Activated naive CD8-positive, alpha-beta T cell treated with anti-CD3 and anti-CD28 coated beads for 36 hours (primary cell): Measurements from ENCODE around the gene CCBE1. TPM values are rescaled to one million over a fixed set of nuclear protein-coding genes. Genes with fewer than 3 reads are reported as not detected.

Source experiments
- DNase-seq: peaks from one replicate; pipeline ENCODE4 v3.0.0; 2021
- H3K27ac Mint-ChIP-seq: one replicate; pipeline ENCODE4 v1.8.0; 2022; ENCODE audit warnings: mild to moderate bottlenecking, moderate library complexity, mixed read lengths
- H3K27me3 Mint-ChIP-seq: one replicate; pipeline ENCODE4 v1.8.0; 2022; ENCODE audit warnings: mild to moderate bottlenecking, mixed read lengths
- H3K36me3 Mint-ChIP-seq: one replicate; pipeline ENCODE4 v1.8.0; 2021; ENCODE audit warnings: mild to moderate bottlenecking, mixed read lengths
- H3K4me1 Mint-ChIP-seq: one replicate; pipeline ENCODE4 v1.8.0; 2021; ENCODE audit warnings: mixed read lengths
- H3K4me3 Mint-ChIP-seq: one replicate; pipeline ENCODE4 v1.8.0; 2022; ENCODE audit warnings: mild to moderate bottlenecking, moderate library complexity, mixed read lengths
- H3K9me3 Mint-ChIP-seq: one replicate; pipeline ENCODE4 v1.8.0; 2022; ENCODE audit warnings: mixed read lengths
- total RNA-seq, 2 experiments: library from RNA; stranded (reverse); gene quantifications; one replicate each; pipeline ENCODE4 v1.2.3, GENCODE V29; 2021

Gene CCBE1
- total RNA-seq, 2 experiments from 2014 or later = not detected

DNA sequence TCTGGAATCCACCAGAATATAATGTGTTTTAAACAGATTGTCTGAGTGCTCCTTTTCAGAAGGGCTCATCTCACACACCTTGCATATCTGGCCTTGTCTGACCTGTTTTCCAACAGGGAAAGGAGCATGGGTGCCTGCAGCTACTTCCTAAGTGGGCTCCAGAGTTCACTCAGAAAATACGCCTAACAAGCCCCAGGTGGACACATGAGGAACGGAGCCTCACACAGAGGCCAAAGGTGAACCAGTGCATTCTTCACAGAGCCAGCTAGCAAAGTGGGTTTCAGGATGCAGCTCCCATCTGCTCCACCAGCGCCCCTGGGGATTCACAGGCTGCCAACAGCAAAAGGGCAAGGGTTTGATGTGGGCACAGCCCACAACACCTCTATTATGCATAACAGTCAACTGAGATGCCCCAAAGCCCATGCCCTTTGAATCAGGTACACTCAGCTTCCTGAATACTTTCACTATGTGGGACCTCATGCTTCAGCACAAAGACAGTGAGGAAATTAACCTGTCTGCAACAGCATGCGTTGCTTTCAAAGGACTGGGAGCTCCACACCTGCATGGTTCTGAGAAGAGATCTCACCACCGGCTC lies 86.6 kb downstream of the CCBE1 start:
- no peaks in the 10 kb centered on the region for H3K9me3 Mint-ChIP-seq
- H3K36me3 Mint-ChIP-seq = no peaks in the 10 kb centered on the region
- no peaks in the 10 kb centered on the region for H3K4me1 Mint-ChIP-seq
- peaks cover 2% of the 10 kb centered on the region for H3K27me3 Mint-ChIP-seq
- no peak overlapping the region for H3K4me3 Mint-ChIP-seq
- no peak for DNase-seq
- no peak overlapping the region for H3K27ac Mint-ChIP-seq

GRCh38 chr18:59609654-59610053 lies 87.6 kb downstream of the CCBE1 start:
- H3K9me3 Mint-ChIP-seq = no peaks in the 10 kb centered on the region
- H3K4me1 Mint-ChIP-seq = no peaks in the 10 kb centered on the region
- no peak overlapping the region for H3K27ac Mint-ChIP-seq
- H3K27me3 Mint-ChIP-seq = no peaks in the 10 kb centered on the region
- H3K36me3 Mint-ChIP-seq = no peaks in the 10 kb centered on the region
- DNase-seq = no peak
- H3K4me3 Mint-ChIP-seq = no peak overlapping the region

DNA sequence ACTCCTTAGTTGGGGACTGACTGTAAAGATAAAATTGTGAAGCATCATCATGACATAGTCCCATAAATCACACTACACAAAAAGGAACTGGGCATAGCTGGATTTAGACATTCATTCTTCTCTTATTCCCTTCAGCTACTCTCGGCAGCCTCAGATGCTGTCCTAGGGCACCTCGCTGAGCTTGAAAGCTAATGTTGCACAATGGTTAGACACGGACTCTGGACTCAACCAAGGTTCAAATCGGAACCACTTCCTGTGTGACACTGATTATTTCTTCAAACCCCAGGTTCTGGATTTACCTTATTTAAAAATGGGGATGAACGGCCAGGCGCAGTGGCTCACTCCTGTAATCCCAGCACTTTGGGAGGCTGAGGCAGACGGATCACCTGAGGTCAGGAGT lies 89.8 kb downstream of the CCBE1 start:
- Mint-ChIP-seq H3K27ac (no peak overlapping the region), H3K27me3 (no peaks in the 10 kb centered on the region), H3K4me1 (no peaks in the 10 kb centered on the region)

DNA sequence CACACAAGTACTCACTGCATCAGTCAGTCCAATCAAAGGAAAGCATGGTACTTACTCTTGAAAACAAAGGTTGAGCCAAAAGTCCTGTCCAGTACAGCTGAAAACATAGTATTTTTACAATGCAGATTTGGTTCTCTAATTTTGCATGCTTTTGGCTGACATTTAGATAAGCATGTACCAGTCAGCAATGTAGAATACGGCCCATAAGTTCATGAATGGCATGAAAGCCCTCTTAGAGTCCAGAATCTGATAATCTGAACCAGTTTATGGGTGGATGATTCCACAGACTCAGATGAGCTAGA lies 90.2 kb downstream of the CCBE1 start:
- DNase-seq = no peak
- no peaks in the 10 kb centered on the region for H3K4me1 Mint-ChIP-seq
- H3K9me3 Mint-ChIP-seq = no peaks in the 10 kb centered on the region
- no peaks in the 10 kb centered on the region for H3K27me3 Mint-ChIP-seq
- H3K27ac Mint-ChIP-seq = no peak overlapping the region
- H3K36me3 Mint-ChIP-seq = no peaks in the 10 kb centered on the region
- no peak overlapping the region for H3K4me3 Mint-ChIP-seq

More for the DNA sequence above, 89.8 kb downstream of the CCBE1 start:
- DNase-seq = no peak
- H3K9me3 Mint-ChIP-seq = no peaks in the 10 kb centered on the region
- H3K4me3 Mint-ChIP-seq = no peak overlapping the region
- H3K36me3 Mint-ChIP-seq = no peaks in the 10 kb centered on the region

GRCh38 chr18:59606193-59607077 lies 90.8 kb downstream of the CCBE1 start:
- no peak for DNase-seq
- peaks cover 4% of the 10 kb centered on the region for H3K27me3 Mint-ChIP-seq
- no peak overlapping the region for H3K4me3 Mint-ChIP-seq
- no peaks in the 10 kb centered on the region for H3K4me1 Mint-ChIP-seq
- no peak overlapping the region for H3K27ac Mint-ChIP-seq
- H3K36me3 Mint-ChIP-seq = no peaks in the 10 kb centered on the region
- no peaks in the 10 kb centered on the region for H3K9me3 Mint-ChIP-seq

DNA sequence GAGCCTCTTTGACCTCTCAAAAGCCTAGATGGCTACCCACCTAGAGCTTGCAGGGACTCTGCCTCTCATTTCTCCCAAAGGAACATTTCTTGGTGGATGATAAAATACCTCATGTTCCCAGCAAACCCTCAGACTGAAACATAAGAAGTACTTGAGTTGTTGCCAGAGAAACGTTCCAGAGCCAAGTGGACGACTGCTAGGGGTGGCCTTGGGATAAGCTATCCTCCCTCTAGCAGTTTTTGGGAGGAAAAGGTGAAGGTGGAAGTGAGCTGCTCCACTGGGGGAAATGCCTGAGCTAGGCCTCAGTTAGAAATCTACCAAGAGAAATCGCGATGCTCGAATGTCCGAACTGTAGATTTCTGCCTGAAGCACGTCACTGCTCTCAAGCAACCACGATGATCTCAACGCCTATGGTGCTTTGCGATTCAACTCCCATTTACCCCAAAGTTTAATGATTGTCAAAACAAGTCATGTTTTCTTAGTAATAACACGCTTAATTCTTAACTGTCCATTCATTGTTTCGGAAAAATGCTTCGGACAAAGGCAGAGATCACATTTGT lies 91.5 kb downstream of the CCBE1 start:
- H3K9me3 Mint-ChIP-seq = no peaks in the 10 kb centered on the region
- peaks cover 7% of the 10 kb centered on the region for H3K27me3 Mint-ChIP-seq
- no peaks in the 10 kb centered on the region for H3K36me3 Mint-ChIP-seq
- DNase-seq = no peak
- no peaks in the 10 kb centered on the region for H3K4me1 Mint-ChIP-seq
- H3K4me3 Mint-ChIP-seq = no peak overlapping the region
- H3K27ac Mint-ChIP-seq = no peak overlapping the region

DNA sequence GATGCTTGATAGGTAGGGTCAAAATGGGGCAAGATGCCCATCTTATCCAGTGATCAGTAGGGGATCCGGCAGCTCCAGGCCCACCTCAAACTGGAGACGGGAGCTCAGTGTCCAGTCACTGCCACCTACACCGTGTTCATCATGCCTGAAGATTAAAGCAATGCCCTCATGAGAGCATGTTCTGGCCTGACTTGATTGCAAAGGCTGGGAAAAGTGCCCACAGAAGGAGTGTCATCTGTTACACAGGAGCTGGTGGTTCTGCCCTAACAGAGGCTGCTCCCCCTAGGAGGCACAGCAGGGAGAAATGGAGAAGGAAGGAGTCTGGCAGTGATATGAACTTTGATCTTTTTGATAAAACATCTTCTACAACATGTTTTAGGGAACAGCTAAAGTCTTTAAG lies 92.3 kb downstream of the CCBE1 start:
- DNase-seq = no peak
- no peaks in the 10 kb centered on the region for H3K9me3 Mint-ChIP-seq
- no peak overlapping the region for H3K27ac Mint-ChIP-seq
- no peaks in the 10 kb centered on the region for H3K36me3 Mint-ChIP-seq
- no peak overlapping the region for H3K4me3 Mint-ChIP-seq
- peaks cover 7% of the 10 kb centered on the region for H3K27me3 Mint-ChIP-seq
- H3K4me1 Mint-ChIP-seq = no peaks in the 10 kb centered on the region

DNA sequence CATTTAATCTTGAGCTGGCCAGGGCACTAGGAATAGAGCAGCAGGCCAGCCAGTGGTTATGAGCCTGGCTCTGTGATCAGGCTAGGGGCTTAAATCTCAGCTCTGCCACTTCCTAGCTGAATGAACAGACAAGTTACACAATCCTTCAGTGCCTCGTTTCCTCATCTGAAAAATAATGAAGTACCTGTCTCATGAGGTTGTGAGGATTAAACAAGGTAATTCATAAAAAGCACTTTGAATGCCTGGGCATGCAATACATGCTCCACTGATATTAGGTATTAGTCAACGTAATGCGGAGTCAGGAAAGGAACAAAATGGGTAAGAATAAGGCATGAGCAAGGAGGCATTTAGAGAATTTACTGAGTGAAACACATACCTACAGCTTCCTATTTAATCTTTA lies 100.2 kb downstream of the CCBE1 start:
- Mint-ChIP-seq H3K27ac (no peak overlapping the region), H3K4me3 (no peak overlapping the region), H3K9me3 (no peaks in the 10 kb centered on the region), H3K27me3 (peaks cover 7% of the 10 kb centered on the region), H3K4me1 (no peaks in the 10 kb centered on the region), H3K36me3 (no peaks in the 10 kb centered on the region)
- no peak for DNase-seq

DNA sequence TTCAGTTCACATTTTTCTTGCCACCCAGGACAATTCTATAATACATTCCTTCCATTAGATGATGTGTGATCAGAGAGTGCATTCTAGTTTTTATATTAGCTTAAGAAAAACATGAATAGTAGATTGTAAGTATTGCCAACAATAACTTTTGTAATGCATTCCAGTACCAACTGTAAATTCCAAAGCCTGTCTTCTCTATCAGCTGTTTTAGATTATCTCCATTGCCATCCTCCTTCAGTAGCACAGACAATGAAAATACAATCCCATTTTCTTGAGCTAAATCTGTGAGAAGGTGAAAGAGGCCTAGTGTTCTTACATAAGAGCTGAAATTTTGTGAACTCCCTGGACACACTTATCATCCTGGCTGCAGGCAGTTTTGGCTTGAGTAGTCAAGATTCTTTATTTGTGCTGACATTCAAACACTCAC lies 103.9 kb downstream of the CCBE1 start:
- no peak for DNase-seq
- Mint-ChIP-seq H3K4me3 (no peak overlapping the region), H3K36me3 (no peaks in the 10 kb centered on the region), H3K27ac (no peak overlapping the region), H3K4me1 (no peaks in the 10 kb centered on the region), H3K9me3 (no peaks in the 10 kb centered on the region), H3K27me3 (peaks cover 3% of the 10 kb centered on the region)

GRCh38 chr18:59592624-59593023 lies 104.6 kb downstream of the CCBE1 start:
- no peaks in the 10 kb centered on the region for H3K9me3 Mint-ChIP-seq
- DNase-seq = no peak
- H3K4me1 Mint-ChIP-seq = no peaks in the 10 kb centered on the region
- no peaks in the 10 kb centered on the region for H3K36me3 Mint-ChIP-seq
- H3K27ac Mint-ChIP-seq = no peak overlapping the region
- peaks cover 3% of the 10 kb centered on the region for H3K27me3 Mint-ChIP-seq
- no peak overlapping the region for H3K4me3 Mint-ChIP-seq

- Mint-ChIP-seq H3K9me3 (no peaks in the 10 kb centered on the region), H3K4me1 (no peaks in the 10 kb centered on the region), H3K36me3 (no peaks in the 10 kb centered on the region), H3K27ac (no peak overlapping the region), H3K27me3 (peaks cover 4% of the 10 kb centered on the region), H3K4me3 (no peak overlapping the region)
- DNase-seq = no peak
Observed at GRCh38 chr18:59582395-59582794, 114.8 kb downstream of the CCBE1 start.

DNA sequence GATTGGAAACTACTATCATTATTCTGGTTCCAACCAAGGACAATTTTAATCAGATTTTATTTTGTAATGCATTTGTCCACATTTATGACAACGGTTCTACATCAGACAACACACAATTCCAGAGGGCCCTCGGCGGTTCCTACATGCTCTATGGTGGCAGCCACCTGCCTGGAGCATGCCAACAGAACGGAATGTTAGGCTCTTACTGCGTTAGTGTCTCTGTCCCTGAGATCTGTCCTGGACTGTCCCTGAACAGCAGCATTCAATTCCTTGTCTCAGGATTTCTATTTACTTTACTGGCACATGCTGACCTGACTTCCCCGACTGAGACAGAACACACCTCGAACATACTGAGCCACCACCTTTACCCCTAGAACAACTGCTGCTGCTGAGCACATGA lies 117.7 kb downstream of the CCBE1 start:
- H3K4me3 Mint-ChIP-seq = no peak overlapping the region
- H3K9me3 Mint-ChIP-seq = no peaks in the 10 kb centered on the region
- H3K27me3 Mint-ChIP-seq = peaks cover 4% of the 10 kb centered on the region
- no peak for DNase-seq
- no peaks in the 10 kb centered on the region for H3K36me3 Mint-ChIP-seq
- no peak overlapping the region for H3K27ac Mint-ChIP-seq
- H3K4me1 Mint-ChIP-seq = no peaks in the 10 kb centered on the region

DNA sequence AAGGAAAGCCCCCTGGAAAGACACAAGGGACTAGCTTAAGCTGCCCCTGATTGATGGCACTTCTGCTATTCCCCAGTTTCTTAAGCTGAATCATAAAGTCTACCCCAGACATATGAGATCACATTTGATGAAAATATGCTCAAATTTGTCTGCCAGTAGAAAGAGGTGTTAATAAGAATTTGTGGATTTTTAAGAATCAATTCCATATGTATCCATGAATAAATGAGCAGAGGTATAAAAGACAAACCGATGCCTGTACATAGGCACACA lies 119.9 kb downstream of the CCBE1 start:
- no peak for DNase-seq
- Mint-ChIP-seq H3K27ac (no peak overlapping the region), H3K4me3 (no peak overlapping the region), H3K9me3 (no peaks in the 10 kb centered on the region), H3K27me3 (peaks cover 4% of the 10 kb centered on the region), H3K36me3 (no peaks in the 10 kb centered on the region), H3K4me1 (no peaks in the 10 kb centered on the region)

- H3K27me3 Mint-ChIP-seq = peaks cover 4% of the 10 kb centered on the region
- no peak overlapping the region for H3K4me3 Mint-ChIP-seq
- no peaks in the 10 kb centered on the region for H3K9me3 Mint-ChIP-seq
Observed at GRCh38 chr18:59576541-59577385, 120.5 kb downstream of the CCBE1 start.

DNA sequence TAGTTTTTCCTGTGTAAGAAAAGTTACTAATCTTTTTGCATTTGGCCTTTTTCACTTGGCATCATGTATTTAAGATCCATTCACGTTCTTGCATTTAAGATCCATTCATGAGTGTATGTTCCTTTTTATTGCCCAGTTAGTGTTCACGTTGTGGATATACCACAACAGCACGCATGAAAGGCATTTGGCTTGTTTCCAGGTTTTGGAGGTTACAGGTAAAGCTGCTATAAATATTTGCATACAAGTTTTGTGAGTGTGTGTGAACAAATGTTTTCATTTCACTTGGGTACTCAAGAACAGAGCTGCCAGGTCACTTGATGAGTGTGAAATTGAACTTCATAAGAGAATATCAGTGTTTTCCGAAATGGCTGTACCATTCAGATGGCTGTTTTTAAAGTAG lies 121.2 kb downstream of the CCBE1 start:
- H3K4me1 Mint-ChIP-seq = no peaks in the 10 kb centered on the region
- H3K27ac Mint-ChIP-seq = no peak overlapping the region

More at GRCh38 chr18:59576541-59577385, 120.5 kb downstream of the CCBE1 start:
- H3K27ac Mint-ChIP-seq = no peak overlapping the region
- DNase-seq = no peak
- H3K4me1 Mint-ChIP-seq = no peaks in the 10 kb centered on the region
- no peaks in the 10 kb centered on the region for H3K36me3 Mint-ChIP-seq

More for the DNA sequence above, 121.2 kb downstream of the CCBE1 start:
- no peaks in the 10 kb centered on the region for H3K36me3 Mint-ChIP-seq
- DNase-seq = no peak
- H3K9me3 Mint-ChIP-seq = no peaks in the 10 kb centered on the region
- H3K4me3 Mint-ChIP-seq = no peak overlapping the region
- H3K27me3 Mint-ChIP-seq = peaks cover 4% of the 10 kb centered on the region
